Ishikawa (cell line): ENCODE results near the gene DGKE.

ENCODE experiments used
- CEBPB ChIP-seq: IDR thresholded peaks from 2 replicates; pipeline ENCODE4 v1.6.1; 2012
- EGR1 ChIP-seq: IDR thresholded peaks from 2 replicates; pipeline ENCODE4 v1.6.1; 2012
- EP300 ChIP-seq: IDR thresholded peaks from 2 replicates; pipeline ENCODE4 v1.6.1; 2012; ENCODE audit warnings: borderline replicate concordance
- FOXM1 ChIP-seq: IDR thresholded peaks from 2 replicates; pipeline ENCODE4 v1.6.1; 2012; ENCODE audit warnings: low read depth, borderline replicate concordance
- MAX ChIP-seq: IDR thresholded peaks from 2 replicates; pipeline ENCODE4 v1.6.1; 2012
- NFIC ChIP-seq: IDR thresholded peaks from 2 replicates; pipeline ENCODE4 v1.6.1; 2012
- RAD21 ChIP-seq: IDR thresholded peaks from 2 replicates; pipeline ENCODE4 v1.6.1; 2012; ENCODE audit warnings: low read depth
- REST ChIP-seq: IDR thresholded peaks from 2 replicates; pipeline ENCODE4 v1.6.1; 2012; ENCODE audit warnings: low read depth, mild to moderate bottlenecking
- TAF1 ChIP-seq: IDR thresholded peaks from 2 replicates; pipeline ENCODE4 v1.6.1; 2012; ENCODE audit warnings: low read depth, mild to moderate bottlenecking
- TEAD4 ChIP-seq: IDR thresholded peaks from 2 replicates; pipeline ENCODE4 v1.6.1; 2012
- YY1 ChIP-seq: IDR thresholded peaks from 2 replicates; pipeline ENCODE4 v1.6.1; 2012; ENCODE audit warnings: low read depth

- no peak for TF ChIP-seq REST
- TF ChIP-seq TAF1 = no peak
- no peak for TF ChIP-seq MAX
- no peak for TF ChIP-seq EGR1
- no peak for TF ChIP-seq CEBPB
- TF ChIP-seq NFIC = no peak
- no peak for TF ChIP-seq EP300
- TF ChIP-seq RAD21 = no peak
- TF ChIP-seq YY1 = no peak
- TF ChIP-seq TEAD4 = no peak
- TF ChIP-seq FOXM1 = no peak
Observed at GRCh38 chr17:56817066-56817465, 16.9 kb upstream of the DGKE start.
